GM18951 (cell line): ENCODE measurements around the gene PCDHA3.
"Not testable (repeated sequence)": the region's sequence is repeated elsewhere in the genome, so short reads cannot be mapped to it uniquely, and the experiment has no call there.

Experiments
- POLR2A ChIP-seq: IDR thresholded peaks from 4 replicates; pipeline ENCODE4 v1.6.1; 2011; ENCODE audit warnings: mild to moderate bottlenecking; ENCODE audit not compliant: insufficient read length, insufficient read depth; ENCODE audit errors: extremely low read depth
- in situ Hi-C: fragments of 300-500 bp; cut with MboI; formaldehyde crosslinking; loops from one replicate; pipeline ENCODE4 v1.12.0; 2022; ENCODE audit warnings: low sequenced_read_pairs, mixed read lengths, inconsistent platforms; ENCODE audit not compliant: unreplicated experiment

The PCDHA3 gene

GRCh38 chr5:140796718-140797095 lies 4.2 kb upstream of the PCDHA3 start:
- in situ Hi-C loops = no loop called here
- no peak for TF ChIP-seq POLR2A

- no peak for TF ChIP-seq POLR2A
- in situ Hi-C loops = no loop called here
Measured at GRCh38 chr5:140801494-140801841, 611 bp downstream of the PCDHA3 start.

DNA sequence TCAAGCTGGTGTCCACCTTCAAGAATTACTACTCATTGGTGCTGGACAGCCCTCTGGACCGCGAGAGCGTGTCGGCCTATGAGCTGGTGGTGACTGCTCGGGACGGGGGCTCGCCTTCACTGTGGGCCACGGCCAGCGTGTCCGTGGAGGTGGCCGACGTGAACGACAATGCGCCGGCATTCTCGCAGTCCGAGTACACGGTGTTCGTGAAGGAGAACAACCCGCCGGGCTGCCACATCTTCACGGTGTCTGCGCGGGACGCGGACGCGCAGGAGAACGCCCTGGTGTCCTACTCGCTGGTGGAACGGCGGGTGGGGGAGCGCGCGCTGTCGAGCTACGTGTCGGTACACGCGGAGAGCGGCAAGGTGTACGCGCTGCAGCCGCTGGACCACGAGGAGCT lies 1.5 kb downstream of the PCDHA3 start:
- in situ Hi-C loops = not testable (repeated sequence)

- TF ChIP-seq POLR2A = no peak
- in situ Hi-C loops = no loop called here
Measured at GRCh38 chr5:140802781-140803271, 2.0 kb downstream of the PCDHA3 start.

GRCh38 chr5:140806834-140807775 lies 6.2 kb downstream of the PCDHA3 start, which contains the start of gene PCDHA4:
Gene PCDHA4, plus strand, starts transcription at chr5:140807068.
- no peak for TF ChIP-seq POLR2A
- in situ Hi-C loops = no loop called here

GRCh38 chr5:140808241-140808888 lies 7.5 kb downstream of the PCDHA3 start:
- in situ Hi-C loops = not testable (repeated sequence)

DNA sequence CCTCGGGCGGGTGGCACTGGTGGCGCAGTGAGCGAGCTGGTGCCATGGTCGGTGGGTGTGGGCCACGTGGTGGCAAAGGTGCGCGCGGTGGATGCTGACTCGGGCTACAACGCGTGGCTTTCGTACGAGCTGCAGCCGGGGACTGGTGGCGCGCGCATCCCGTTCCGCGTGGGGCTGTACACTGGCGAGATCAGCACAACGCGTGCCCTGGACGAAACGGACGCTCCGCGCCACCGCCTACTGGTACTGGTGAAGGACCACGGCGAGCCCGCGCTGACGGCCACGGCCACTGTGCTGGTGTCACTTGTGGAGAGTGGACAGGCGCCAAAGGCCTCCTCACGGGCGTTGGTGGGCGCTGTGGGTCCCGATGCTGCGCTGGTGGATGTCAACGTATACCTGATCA lies 8.0 kb downstream of the PCDHA3 start:
- in situ Hi-C loops = no loop called here
- no peak for TF ChIP-seq POLR2A

DNA sequence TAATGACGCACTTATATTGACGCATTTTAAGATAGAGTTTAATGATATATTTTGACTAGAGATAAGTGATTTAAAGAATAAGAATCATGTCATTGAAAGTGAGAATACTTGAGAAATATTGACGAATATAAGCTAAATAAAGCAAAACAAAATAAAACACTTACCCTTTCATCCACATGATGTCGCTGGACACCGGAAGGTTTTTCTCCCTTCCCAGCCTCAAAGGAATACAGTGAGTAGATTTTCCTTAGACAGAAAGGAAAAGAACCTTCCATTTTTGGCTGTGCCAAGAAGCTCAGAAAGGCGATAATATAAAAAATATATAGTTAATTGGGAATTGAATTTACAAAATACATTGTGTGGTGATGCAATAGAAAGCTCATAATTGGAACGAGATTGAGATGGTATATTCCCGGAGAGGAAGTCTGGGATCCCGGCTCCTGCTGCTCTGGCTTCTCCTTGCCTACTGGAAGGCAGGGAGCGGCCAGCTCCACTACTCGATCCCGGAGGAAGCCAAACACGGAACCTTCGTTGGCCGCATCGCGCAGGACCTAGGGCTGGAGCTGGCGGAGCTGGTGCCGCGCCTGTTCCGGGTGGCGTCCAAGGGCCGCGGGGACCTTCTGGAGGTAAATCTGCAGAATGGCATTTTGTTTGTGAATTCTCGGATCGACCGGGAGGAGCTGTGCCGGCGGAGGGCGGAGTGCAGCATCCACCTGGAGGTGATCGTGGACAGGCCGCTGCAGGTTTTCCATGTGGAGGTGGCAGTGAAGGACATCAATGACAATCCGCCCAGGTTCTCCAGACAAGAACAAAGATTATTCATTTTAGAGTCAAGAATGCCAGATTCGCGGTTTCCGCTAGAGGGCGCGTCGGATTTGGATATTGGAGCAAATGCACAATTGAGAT lies 20.8 kb downstream of the PCDHA3 start, which contains the start of gene PCDHA5:
TSS of gene PCDHA5 (plus strand) at position 239 of the 906 bp plus-strand sequence.
- no peak for TF ChIP-seq POLR2A
- in situ Hi-C loops = no loop called here

DNA sequence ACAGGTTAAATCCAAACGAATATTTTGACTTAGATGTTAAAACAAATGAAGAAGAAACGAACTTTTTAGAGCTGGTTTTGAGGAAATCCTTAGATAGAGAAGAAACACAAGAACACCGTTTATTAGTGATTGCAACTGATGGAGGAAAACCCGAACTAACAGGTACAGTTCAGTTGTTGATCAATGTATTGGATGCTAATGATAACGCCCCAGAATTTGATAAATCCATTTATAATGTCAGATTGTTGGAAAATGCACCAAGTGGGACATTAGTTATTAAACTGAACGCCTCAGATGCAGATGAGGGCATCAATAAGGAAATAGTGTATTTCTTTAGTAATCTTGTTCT lies 21.4 kb downstream of the PCDHA3 start:
- TF ChIP-seq POLR2A = no peak
- in situ Hi-C loops = no loop called here

GRCh38 chr5:140822969-140823368 lies 22.1 kb downstream of the PCDHA3 start:
- in situ Hi-C loops = not testable (repeated sequence)

- in situ Hi-C loops = no loop called here
- TF ChIP-seq POLR2A = no peak
Measured at GRCh38 chr5:140823475-140823874, 22.6 kb downstream of the PCDHA3 start.

DNA sequence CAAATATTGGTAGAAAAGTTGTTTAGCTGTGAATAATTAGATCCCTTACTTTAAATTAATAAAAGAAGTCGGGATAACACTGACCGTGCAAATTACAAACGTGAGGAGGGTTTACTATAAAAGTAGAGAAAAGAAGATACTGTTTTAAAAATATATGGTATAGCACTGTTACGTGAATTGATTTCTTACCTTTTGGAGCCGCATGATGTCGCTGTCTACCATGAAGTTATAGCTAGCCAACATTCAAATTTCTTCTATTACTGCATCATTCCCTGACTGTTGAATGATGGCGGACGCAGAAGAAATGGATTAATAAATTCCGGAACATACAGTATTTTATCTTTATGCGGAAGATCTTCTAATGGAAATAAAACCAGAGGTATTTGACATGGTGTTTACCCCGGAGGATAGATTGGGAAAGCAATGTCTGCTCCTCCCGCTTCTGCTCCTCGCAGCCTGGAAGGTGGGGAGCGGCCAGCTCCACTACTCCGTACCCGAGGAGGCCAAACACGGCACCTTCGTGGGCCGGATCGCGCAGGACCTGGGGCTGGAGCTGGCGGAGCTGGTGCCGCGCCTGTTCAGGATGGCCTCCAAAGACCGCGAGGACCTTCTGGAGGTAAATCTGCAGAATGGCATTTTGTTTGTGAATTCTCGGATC lies 27.0 kb downstream of the PCDHA3 start, which contains the start of gene PCDHA6:
TSS of gene PCDHA6 (plus strand) at position 257 of the 658 bp plus-strand sequence. CDS start at position 389, 132 bp downstream.
- no peak for TF ChIP-seq POLR2A
- in situ Hi-C loops = no loop called here

GRCh38 chr5:140828362-140828737 lies 27.5 kb downstream of the PCDHA3 start:
- in situ Hi-C loops = no loop called here

DNA sequence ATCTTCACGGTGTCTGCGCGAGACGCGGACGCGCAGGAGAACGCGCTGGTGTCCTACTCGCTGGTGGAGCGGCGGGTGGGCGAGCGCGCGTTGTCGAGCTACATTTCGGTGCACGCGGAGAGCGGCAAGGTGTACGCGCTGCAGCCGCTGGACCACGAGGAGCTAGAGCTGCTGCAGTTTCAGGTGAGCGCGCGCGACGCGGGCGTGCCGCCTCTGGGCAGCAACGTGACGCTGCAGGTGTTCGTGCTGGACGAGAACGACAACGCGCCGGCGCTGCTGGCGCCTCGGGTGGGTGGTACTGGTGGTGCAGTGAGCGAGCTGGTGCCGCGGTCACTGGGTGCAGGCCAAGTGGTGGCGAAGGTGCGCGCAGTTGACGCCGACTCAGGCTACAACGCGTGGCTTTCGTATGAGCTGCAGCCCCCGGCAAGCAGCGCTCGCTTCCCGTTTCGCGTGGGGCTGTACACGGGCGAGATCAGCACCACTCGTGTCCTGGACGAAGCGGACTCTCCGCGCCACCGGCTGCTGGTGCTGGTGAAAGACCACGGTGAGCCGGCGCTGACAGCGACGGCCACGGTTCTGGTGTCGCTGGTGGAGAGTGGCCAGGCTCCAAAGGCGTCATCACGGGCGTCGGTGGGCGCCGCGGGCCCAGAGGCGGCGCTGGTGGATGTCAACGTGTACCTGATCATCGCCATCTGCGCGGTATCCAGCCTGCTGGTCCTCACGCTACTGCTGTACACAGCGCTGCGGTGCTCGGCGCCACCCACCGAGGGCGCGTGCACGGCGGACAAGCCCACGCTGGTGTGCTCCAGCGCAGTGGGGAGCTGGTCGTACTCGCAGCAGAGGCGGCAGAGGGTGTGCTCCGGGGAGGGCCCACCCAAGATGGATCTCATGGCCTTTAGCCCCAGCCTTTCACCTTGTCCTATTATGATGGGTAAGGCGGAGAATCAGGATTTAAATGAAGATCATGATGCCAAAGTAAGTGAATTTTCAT lies 28.9 kb downstream of the PCDHA3 start:
- in situ Hi-C loops = not testable (repeated sequence)

More at GRCh38 chr5:140828362-140828737, 27.5 kb downstream of the PCDHA3 start:
- no peak for TF ChIP-seq POLR2A
